ENCODE results near the gene ORMDL2. TPM values are rescaled to one million over a fixed set of nuclear protein-coding genes. Genes with fewer than 3 reads are reported as not detected.

The ORMDL2 gene
- total RNA-seq = 10 to 100 TPM; 12.3 to 67.3 (median 40.5) TPM
- 100 to 1,000 TPM in 1 of 2 donors, 10 to 100 TPM in 1; 96.0 to 107 TPM for polyA plus RNA-seq
- 7.1 reads per million, percentile 30 among the genes with 10 or more reads in this experiment for total RNA-seq

GRCh38 chr12:55817345-55818139 is at the start of gene ORMDL2, which contains the start of gene SARNP:
TSS of gene ORMDL2 (plus strand) at chr12:55818041. CDS start at chr12:55819000, 959 bp downstream.
TSS of gene SARNP (minus strand) at chr12:55817724. CDS start at chr12:55817701, 23 bp downstream.
- no peaks in the 10 kb centered on the region for H3K27me3 Mint-ChIP-seq
- DNase-seq (peak; percentile 81 to 99 (median 98)), ATAC-seq (peak; percentile 96)
- peaks cover 0 to 34% (median 18%) of the 10 kb centered on the region in 5 donors for H3K36me3 Mint-ChIP-seq
- peaks cover 32 to 45% (median 37%) of the 10 kb centered on the region in 7 donors for H3K4me1 Mint-ChIP-seq
- Histone ChIP-seq H3K36me3 (ENCODE audit: control insufficient read depth in 2 of 3, insufficient read depth in 3 of 3, low read length in 3 of 3) (peaks cover 7 to 40% (median 28%) of the 10 kb centered on the region in 3 experiments), H3K4me3 (ENCODE audit: low read length) (peak within 1 kb of the TSS; percentile 94), H3K9me3 (ENCODE audit: control insufficient read depth in 2 of 3, low read length in 3 of 3) (no peaks in the 10 kb centered on the region), H3K27ac (ENCODE audit: low read depth, low read length) (peak within 1 kb of the TSS; percentile 88), H3K27me3 (ENCODE audit: control insufficient read depth in 2 of 2, insufficient read depth in 2 of 2, low read length in 2 of 2) (no peaks in the 10 kb centered on the region), H3K4me1 (ENCODE audit: control insufficient read depth in 2 of 2, insufficient read depth in 2 of 2, low read length in 2 of 2) (peaks cover 22 to 41% of the 10 kb centered on the region in 2 donors)
- POLR2A ChIA-PET = interaction anchor here (0.5 to 10.9 kb wide), 34 partner anchors 9 to 908 kb away, joined by 3 to 243 read pairs (median 5); partner anchors contain the start of genes BLOC1S1, DGKA, DNAJC14 and NACA
- no peak within 1 kb of the TSS for H3K27ac Mint-ChIP-seq
- H3K4me3 Mint-ChIP-seq = no peak within 1 kb of the TSS
- intact Hi-C loops (cut with micrococcal nuclease) = loop anchor here (1.0 to 5.0 kb wide), 16 partner anchors 12 to 1705 kb away; partner anchors contain the start of genes DNAJC14 (in 2 of the 2), PA2G4 (in 2 of the 2), ZC3H10 (in 2 of the 2) and BLOC1S1 (in 1 of the 2)
- peaks cover 0 to 2% (median 0%) of the 10 kb centered on the region in 11 donors for H3K9me3 Mint-ChIP-seq
- CTCF ChIA-PET = interaction anchor here (0.6 to 6.0 kb wide), 13 partner anchors 9 to 647 kb away, joined by 4 to 43 read pairs (median 6); partner anchors contain the start of genes DNAJC14 and PYM1

GRCh38 chr12:55771736-55772135 is 46.1 kb upstream of the ORMDL2 start:
- Mint-ChIP-seq H3K4me3 (no peak overlapping the region), H3K36me3 (peaks cover 6 to 22% (median 11%) of the 10 kb centered on the region in 5 donors), H3K27me3 (no peaks in the 10 kb centered on the region), H3K9me3 (no peaks in the 10 kb centered on the region), H3K27ac (peak overlapping the region in 8 of 9 donors; percentile 6 to 86 (median 46)), H3K4me1 (peaks cover 8 to 31% (median 24%) of the 10 kb centered on the region in 7 donors)
- CTCF ChIA-PET = interaction anchor here (1.5 kb wide), 2 partner anchors 24 to 33 kb away, joined by 3 to 4 read pairs; no protein-coding TSS in a partner anchor
- H3K27ac ChIP-seq (ENCODE audit: low read depth, low read length) = no peak overlapping the region
- ATAC-seq (no peak), DNase-seq (no peak)
- POLR2A ChIA-PET = no interaction called here
- H3K4me1 ChIP-seq (ENCODE audit: control insufficient read depth in 2 of 2, insufficient read depth in 2 of 2, low read length in 2 of 2) = no peaks in the 10 kb centered on the region
- intact Hi-C loops (cut with micrococcal nuclease) = no loop called here
- H3K36me3 ChIP-seq (ENCODE audit: control insufficient read depth in 2 of 3, insufficient read depth in 3 of 3, low read length in 3 of 3) = peaks cover 0 to 36% (median 4%) of the 10 kb centered on the region in 3 experiments
- no peaks in the 10 kb centered on the region for H3K27me3 ChIP-seq (ENCODE audit: control insufficient read depth in 2 of 2, insufficient read depth in 2 of 2, low read length in 2 of 2)
- no peaks in the 10 kb centered on the region for H3K9me3 ChIP-seq (ENCODE audit: control insufficient read depth in 2 of 3, low read length in 3 of 3)
- no peak overlapping the region for H3K4me3 ChIP-seq (ENCODE audit: low read length)

- H3K4me1 ChIP-seq (ENCODE audit: control insufficient read depth in 2 of 2, insufficient read depth in 2 of 2, low read length in 2 of 2) = no peaks in the 10 kb centered on the region
- H3K36me3 Mint-ChIP-seq = peaks cover 0 to 22% (median 9%) of the 10 kb centered on the region in 5 donors
- peak overlapping the region in 2 of 9 donors; percentile 46 to 56 for H3K27ac Mint-ChIP-seq
- H3K27me3 Mint-ChIP-seq = no peaks in the 10 kb centered on the region
- peaks cover 4 to 36% (median 10%) of the 10 kb centered on the region in 7 donors for H3K4me1 Mint-ChIP-seq
- H3K4me3 ChIP-seq (ENCODE audit: low read length) = no peak overlapping the region
- no peaks in the 10 kb centered on the region for H3K9me3 Mint-ChIP-seq
- ATAC-seq (no peak), DNase-seq (no peak)
- no peaks in the 10 kb centered on the region for H3K27me3 ChIP-seq (ENCODE audit: control insufficient read depth in 2 of 2, insufficient read depth in 2 of 2, low read length in 2 of 2)
- H3K36me3 ChIP-seq (ENCODE audit: control insufficient read depth in 2 of 3, insufficient read depth in 3 of 3, low read length in 3 of 3) = peaks cover 0 to 59% (median 3%) of the 10 kb centered on the region in 3 experiments
- ChIA-PET POLR2A (no interaction called here), CTCF (interaction anchor here (1.1 kb wide), 1 partner anchor 162 kb away, joined by 3 read pairs; no protein-coding TSS in a partner anchor)
- H3K4me3 Mint-ChIP-seq = no peak overlapping the region
- no peaks in the 10 kb centered on the region for H3K9me3 ChIP-seq (ENCODE audit: control insufficient read depth in 2 of 3, low read length in 3 of 3)
- intact Hi-C loops (cut with micrococcal nuclease) = no loop called here
- no peak overlapping the region for H3K27ac ChIP-seq (ENCODE audit: low read depth, low read length)
Measured at GRCh38 chr12:55777856-55778255, 40.0 kb upstream of the ORMDL2 start.

- intact Hi-C loops (cut with micrococcal nuclease) = no loop called here
- Histone ChIP-seq H3K36me3 (ENCODE audit: control insufficient read depth in 2 of 3, insufficient read depth in 3 of 3, low read length in 3 of 3) (peaks cover 6 to 79% (median 7%) of the 10 kb centered on the region in 3 experiments), H3K4me1 (ENCODE audit: control insufficient read depth in 2 of 2, insufficient read depth in 2 of 2, low read length in 2 of 2) (no peaks in the 10 kb centered on the region), H3K9me3 (ENCODE audit: control insufficient read depth in 2 of 3, low read length in 3 of 3) (no peaks in the 10 kb centered on the region), H3K27ac (ENCODE audit: low read depth, low read length) (no peak overlapping the region), H3K4me3 (ENCODE audit: low read length) (no peak overlapping the region), H3K27me3 (ENCODE audit: control insufficient read depth in 2 of 2, insufficient read depth in 2 of 2, low read length in 2 of 2) (no peaks in the 10 kb centered on the region)
- ATAC-seq (peak; percentile 34), DNase-seq (no peak)
- peak overlapping the region in 4 of 9 donors; percentile 44 to 76 (median 52) for H3K27ac Mint-ChIP-seq
- peaks cover 0 to 31% (median 6%) of the 10 kb centered on the region in 7 donors for H3K4me1 Mint-ChIP-seq
- H3K9me3 Mint-ChIP-seq = no peaks in the 10 kb centered on the region
- H3K36me3 Mint-ChIP-seq = peaks cover under 1 to 35% (median 7%) of the 10 kb centered on the region in 5 donors
- peak overlapping the region in 1 of 10 donors; percentile 34 for H3K4me3 Mint-ChIP-seq
- POLR2A ChIA-PET = interaction anchor here (0.8 to 0.9 kb wide), 2 partner anchors 15 to 37 kb away, joined by 3 read pairs; no protein-coding TSS in a partner anchor
- CTCF ChIA-PET = interaction anchor here (0.7 to 1.0 kb wide), 2 partner anchors 14 to 39 kb away, joined by 3 to 6 read pairs; no protein-coding TSS in a partner anchor
- H3K27me3 Mint-ChIP-seq = no peaks in the 10 kb centered on the region
Measured at GRCh38 chr12:55780685-55781084, 37.2 kb upstream of the ORMDL2 start.

- ATAC-seq (no peak), DNase-seq (no peak)
- Histone ChIP-seq H3K4me3 (ENCODE audit: low read length) (no peak overlapping the region), H3K27me3 (ENCODE audit: control insufficient read depth in 2 of 2, insufficient read depth in 2 of 2, low read length in 2 of 2) (no peaks in the 10 kb centered on the region), H3K36me3 (ENCODE audit: control insufficient read depth in 2 of 3, insufficient read depth in 3 of 3, low read length in 3 of 3) (peaks cover 21 to 72% (median 46%) of the 10 kb centered on the region in 3 experiments), H3K27ac (ENCODE audit: low read depth, low read length) (no peak overlapping the region), H3K9me3 (ENCODE audit: control insufficient read depth in 2 of 3, low read length in 3 of 3) (no peaks in the 10 kb centered on the region), H3K4me1 (ENCODE audit: control insufficient read depth in 2 of 2, insufficient read depth in 2 of 2, low read length in 2 of 2) (no peaks in the 10 kb centered on the region)
- peak overlapping the region in 3 of 9 donors; percentile 41 to 44 (median 41) for H3K27ac Mint-ChIP-seq
- peaks cover 0 to 13% (median 4%) of the 10 kb centered on the region in 7 donors for H3K4me1 Mint-ChIP-seq
- H3K9me3 Mint-ChIP-seq = no peaks in the 10 kb centered on the region
- H3K36me3 Mint-ChIP-seq = peaks cover 16 to 52% (median 23%) of the 10 kb centered on the region in 5 donors
- no peaks in the 10 kb centered on the region for H3K27me3 Mint-ChIP-seq
- intact Hi-C loops (cut with micrococcal nuclease) = no loop called here
- POLR2A ChIA-PET = no interaction called here
- H3K4me3 Mint-ChIP-seq = no peak overlapping the region
- CTCF ChIA-PET = interaction anchor here (1.5 kb wide), 1 partner anchor 9 kb away, joined by 4 read pairs; no protein-coding TSS in a partner anchor
Measured at GRCh38 chr12:55788546-55788945, 29.3 kb upstream of the ORMDL2 start.

- H3K4me3 Mint-ChIP-seq = no peak overlapping the region
- H3K9me3 ChIP-seq (ENCODE audit: control insufficient read depth in 2 of 3, low read length in 3 of 3) = no peaks in the 10 kb centered on the region
- POLR2A ChIA-PET = no interaction called here
Measured at GRCh38 chr12:55789171-55789570, 28.7 kb upstream of the ORMDL2 start.

More at GRCh38 chr12:55789171-55789570, 28.7 kb upstream of the ORMDL2 start:
- Mint-ChIP-seq H3K9me3 (no peaks in the 10 kb centered on the region), H3K27me3 (no peaks in the 10 kb centered on the region), H3K36me3 (peaks cover 17 to 51% (median 22%) of the 10 kb centered on the region in 5 donors), H3K27ac (peak overlapping the region in 2 of 9 donors; percentile 41 to 70), H3K4me1 (peaks cover 0 to 13% (median 2%) of the 10 kb centered on the region in 7 donors)
- no peak overlapping the region for H3K27ac ChIP-seq (ENCODE audit: low read depth, low read length)
- no peaks in the 10 kb centered on the region for H3K4me1 ChIP-seq (ENCODE audit: control insufficient read depth in 2 of 2, insufficient read depth in 2 of 2, low read length in 2 of 2)
- DNase-seq (no peak), ATAC-seq (no peak)
- H3K4me3 ChIP-seq (ENCODE audit: low read length) = no peak overlapping the region
- CTCF ChIA-PET = interaction anchor here (1.5 kb wide), 1 partner anchor 10 kb away, joined by 4 read pairs; no protein-coding TSS in a partner anchor
- peaks cover 26 to 72% (median 49%) of the 10 kb centered on the region in 3 experiments for H3K36me3 ChIP-seq (ENCODE audit: control insufficient read depth in 2 of 3, insufficient read depth in 3 of 3, low read length in 3 of 3)
- H3K27me3 ChIP-seq (ENCODE audit: control insufficient read depth in 2 of 2, insufficient read depth in 2 of 2, low read length in 2 of 2) = no peaks in the 10 kb centered on the region
- intact Hi-C loops (cut with micrococcal nuclease) = no loop called here

Data from naive thymus-derived CD4-positive, alpha-beta T cell (primary cell).